Measurements from ENCODE around the gene TBC1D4. TPM values are rescaled to one million over a fixed set of nuclear protein-coding genes. Genes with fewer than 3 reads are reported as not detected.

Gene TBC1D4
- total RNA-seq, 2 experiments from 2014 or later, result 37.4 to 42.0 TPM

GRCh38 chr13:75461314-75461713 is 20.7 kb downstream of the TBC1D4 start:
- no peaks in the 10 kb centered on the region for H3K36me3 ChIP-seq (ENCODE audit: insufficient read depth, low read length)
- Mint-ChIP-seq H3K9me3 (no peaks in the 10 kb centered on the region), H3K27me3 (peaks cover 24% of the 10 kb centered on the region), H3K36me3 (ENCODE audit: low read depth) (no peaks in the 10 kb centered on the region), H3K27ac (no peak overlapping the region), H3K4me1 (ENCODE audit: low read depth) (no peaks in the 10 kb centered on the region), H3K4me3 (no peak overlapping the region)
- intact Hi-C loops (cut with DNase I, micrococcal nuclease), result no loop called here
- CTCF ChIA-PET, result no interaction called here
- no peak for TF ChIP-seq CTCF (IDR thresholded peaks at IDR 0.05)
- no peaks in the 10 kb centered on the region for H3K4me1 ChIP-seq (ENCODE audit: insufficient read depth, low read length)
- no peak overlapping the region for H3K27ac ChIP-seq (ENCODE audit: low read depth in 1 of 2, low read length in 2 of 2)
- POLR2A ChIA-PET, result no interaction called here
- no peak for ATAC-seq (ENCODE audit: poor library complexity)
- DNase-seq, result no peak
- peaks cover 0 to 3% of the 10 kb centered on the region in 2 experiments for H3K27me3 ChIP-seq (ENCODE audit: control insufficient read depth in 1 of 2, insufficient read depth in 2 of 2, low read length in 2 of 2)
- no peak overlapping the region for H3K4me3 ChIP-seq (ENCODE audit: low read length)
- no peaks in the 10 kb centered on the region for H3K9me3 ChIP-seq (ENCODE audit: control insufficient read depth in 1 of 2, insufficient read depth in 1 of 2, low read length in 2 of 2)

GRCh38 chr13:75460644-75461043 is 21.3 kb downstream of the TBC1D4 start:
- no peak for TF ChIP-seq CTCF (IDR thresholded peaks at IDR 0.05)
- Histone ChIP-seq H3K27me3 (ENCODE audit: control insufficient read depth in 1 of 2, insufficient read depth in 2 of 2, low read length in 2 of 2) (no peaks in the 10 kb centered on the region), H3K4me1 (ENCODE audit: insufficient read depth, low read length) (no peaks in the 10 kb centered on the region), H3K9me3 (ENCODE audit: control insufficient read depth in 1 of 2, insufficient read depth in 1 of 2, low read length in 2 of 2) (no peaks in the 10 kb centered on the region), H3K4me3 (ENCODE audit: low read length) (no peak overlapping the region), H3K27ac (ENCODE audit: low read depth in 1 of 2, low read length in 2 of 2) (no peak overlapping the region), H3K36me3 (ENCODE audit: insufficient read depth, low read length) (no peaks in the 10 kb centered on the region)
- Mint-ChIP-seq H3K4me1 (ENCODE audit: low read depth) (no peaks in the 10 kb centered on the region), H3K9me3 (no peaks in the 10 kb centered on the region), H3K4me3 (no peak overlapping the region), H3K27ac (no peak overlapping the region), H3K27me3 (peaks cover 26% of the 10 kb centered on the region), H3K36me3 (ENCODE audit: low read depth) (no peaks in the 10 kb centered on the region)
- intact Hi-C loops (cut with DNase I, micrococcal nuclease), result no loop called here
- ChIA-PET POLR2A (no interaction called here), CTCF (no interaction called here)
- no peak for DNase-seq
- ATAC-seq (ENCODE audit: poor library complexity), result no peak

GRCh38 chr13:75458696-75459422 is 23.1 kb downstream of the TBC1D4 start:
- Histone ChIP-seq H3K4me3 (ENCODE audit: low read length) (no peak overlapping the region), H3K9me3 (ENCODE audit: control insufficient read depth in 1 of 2, insufficient read depth in 1 of 2, low read length in 2 of 2) (no peaks in the 10 kb centered on the region), H3K36me3 (ENCODE audit: insufficient read depth, low read length) (no peaks in the 10 kb centered on the region), H3K27me3 (ENCODE audit: control insufficient read depth in 1 of 2, insufficient read depth in 2 of 2, low read length in 2 of 2) (peaks cover 3 to 5% of the 10 kb centered on the region in 2 experiments), H3K4me1 (ENCODE audit: insufficient read depth, low read length) (no peaks in the 10 kb centered on the region), H3K27ac (ENCODE audit: low read depth in 1 of 2, low read length in 2 of 2) (no peak overlapping the region)
- ATAC-seq (ENCODE audit: poor library complexity), result no peak
- peaks cover 20% of the 10 kb centered on the region for H3K27me3 Mint-ChIP-seq
- H3K9me3 Mint-ChIP-seq, result no peaks in the 10 kb centered on the region
- intact Hi-C loops (cut with DNase I, micrococcal nuclease), result no loop called here
- DNase-seq, result no peak
- no peak overlapping the region for H3K27ac Mint-ChIP-seq
- H3K4me3 Mint-ChIP-seq, result no peak overlapping the region
- no peak for TF ChIP-seq CTCF (IDR thresholded peaks at IDR 0.05)
- ChIA-PET POLR2A (no interaction called here), CTCF (no interaction called here)
- H3K4me1 Mint-ChIP-seq (ENCODE audit: low read depth), result no peaks in the 10 kb centered on the region
- no peaks in the 10 kb centered on the region for H3K36me3 Mint-ChIP-seq (ENCODE audit: low read depth)

Measured in CD4-positive, alpha-beta T cell (primary cell).